ENCODE data around the gene SPP1.
"Not testable (repeated sequence)": the region's sequence is repeated elsewhere in the genome, so short reads cannot be mapped to it uniquely, and the experiment has no call there.

SPP1 gene

DNA sequence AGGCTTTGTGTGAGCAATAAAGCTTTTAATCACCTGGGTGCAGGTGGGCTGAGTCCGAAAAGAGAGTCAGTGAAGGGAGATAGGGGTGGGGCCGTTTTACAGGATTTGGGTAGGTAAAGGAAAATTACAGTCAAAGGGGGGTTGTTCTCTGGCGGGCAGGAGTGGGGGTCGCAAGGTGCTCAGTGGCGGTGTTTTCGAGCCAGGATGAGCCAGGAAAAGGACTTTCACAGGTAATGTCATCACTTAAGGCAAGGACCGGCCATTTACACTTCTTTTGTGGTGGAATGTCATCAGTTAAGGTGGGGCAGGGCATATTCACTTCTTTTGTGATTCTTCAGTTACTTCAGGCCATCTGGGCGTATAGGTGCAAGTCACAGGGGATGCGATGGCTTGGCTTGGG is 39.6 kb upstream of the SPP1 start:
- H3K27ac ChIP-seq (ENCODE audit: low read length, poor library complexity, severe bottlenecking); H2AK5ac ChIP-seq (ENCODE audit: low read length, severe bottlenecking); H3K18ac ChIP-seq (ENCODE audit: low read depth in 1 of 2, low read length in 2 of 2); H2BK5ac ChIP-seq (ENCODE audit: low read depth, low read length, poor library complexity, severe bottlenecking); H2AFZ ChIP-seq (ENCODE audit: low read depth, low read length); H3K23ac ChIP-seq (ENCODE audit: low read length in 2 of 2); H3K4me2 ChIP-seq (ENCODE audit: low read length, poor library complexity, severe bottlenecking); H2BK12ac ChIP-seq (ENCODE audit: low read length in 2 of 2); H3K4ac ChIP-seq (ENCODE audit: low read depth in 1 of 2, low read length in 2 of 2); H4K91ac ChIP-seq (ENCODE audit: low read length); H3K4me3 ChIP-seq (ENCODE audit: insufficient read depth in 1 of 2, low read depth in 1 of 2, low read length in 2 of 2); DNase-seq; H4K8ac ChIP-seq (ENCODE audit: low read length); H3K79me1 ChIP-seq (replicated peaks; ENCODE audit: low read length, poor library complexity, severe bottlenecking); H3K14ac ChIP-seq (ENCODE audit: low read length in 2 of 2); H2BK120ac ChIP-seq (ENCODE audit: low read depth, low read length); H2BK15ac ChIP-seq (ENCODE audit: low read depth, poor library complexity, severe bottlenecking); H3K36me3 ChIP-seq (ENCODE audit: control insufficient read depth in 1 of 2, insufficient read depth in 2 of 2, low read depth in 1 of 2, low read length in 2 of 2); H3K4me1 ChIP-seq (ENCODE audit: control insufficient read depth, insufficient read depth, low read depth, low read length); H3K9ac ChIP-seq (ENCODE audit: low read length): not testable (repeated sequence)
- H3K27me3 ChIP-seq (ENCODE audit: control insufficient read depth in 1 of 2, insufficient read depth in 1 of 2, low read length in 2 of 2) = peaks cover 0 to 13% of the 10 kb centered on the region in 2 experiments
- 80% methylated on average over 5 of the region's 9 CpGs for WGBS
- H3K9me3 ChIP-seq (ENCODE audit: control insufficient read depth, low read length) = peaks cover 12% of the 10 kb centered on the region

DNA sequence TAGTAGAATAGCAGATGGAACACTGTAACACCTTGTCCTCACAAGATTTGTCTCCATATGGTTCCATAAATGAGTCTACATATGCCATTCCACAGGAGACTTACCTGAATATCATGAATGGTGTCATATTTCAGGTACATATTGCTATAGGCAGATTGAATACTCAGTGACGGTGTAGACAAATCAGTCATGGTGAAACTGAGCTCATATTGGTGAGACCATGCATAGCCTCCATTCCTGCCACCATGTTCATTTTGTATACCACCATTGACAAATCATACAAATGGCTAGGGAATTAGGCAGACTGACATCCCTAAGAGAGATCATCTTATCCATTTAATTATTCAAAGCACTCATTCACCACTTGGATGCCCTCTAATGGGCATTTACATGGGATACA is 38.0 kb upstream of the SPP1 start:
- H2AK5ac ChIP-seq (ENCODE audit: low read length, severe bottlenecking) = no peak overlapping the region
- H3K27me3 ChIP-seq (ENCODE audit: control insufficient read depth in 1 of 2, insufficient read depth in 1 of 2, low read length in 2 of 2) = peaks cover 0 to 13% of the 10 kb centered on the region in 2 experiments
- H2AFZ ChIP-seq (ENCODE audit: low read depth, low read length) = no peak overlapping the region
- H3K4me1 ChIP-seq (ENCODE audit: control insufficient read depth, insufficient read depth, low read depth, low read length) = no peaks in the 10 kb centered on the region
- no peak overlapping the region for H2BK5ac ChIP-seq (ENCODE audit: low read depth, low read length, poor library complexity, severe bottlenecking)
- H2BK120ac ChIP-seq (ENCODE audit: low read depth, low read length) = no peak overlapping the region
- no peak overlapping the region for H3K27ac ChIP-seq (ENCODE audit: low read length, poor library complexity, severe bottlenecking)
- H3K9me3 ChIP-seq (ENCODE audit: control insufficient read depth, low read length) = no peaks in the 10 kb centered on the region
- no peak overlapping the region for H3K14ac ChIP-seq (ENCODE audit: low read length in 2 of 2)
- no peak overlapping the region for H2BK15ac ChIP-seq (ENCODE audit: low read depth, poor library complexity, severe bottlenecking)
- H4K8ac ChIP-seq (ENCODE audit: low read length) = no peak overlapping the region
- no peaks in the 10 kb centered on the region for H3K36me3 ChIP-seq (ENCODE audit: control insufficient read depth in 1 of 2, insufficient read depth in 2 of 2, low read depth in 1 of 2, low read length in 2 of 2)
- H3K9ac ChIP-seq (ENCODE audit: low read length) = no peak overlapping the region
- WGBS = 100% methylated on average over 1 of the region's 1 CpG
- H4K91ac ChIP-seq (ENCODE audit: low read length) = no peak overlapping the region
- H3K18ac ChIP-seq (ENCODE audit: low read depth in 1 of 2, low read length in 2 of 2) = no peak overlapping the region
- no peak overlapping the region for H3K4me2 ChIP-seq (ENCODE audit: low read length, poor library complexity, severe bottlenecking)
- H3K4ac ChIP-seq (ENCODE audit: low read depth in 1 of 2, low read length in 2 of 2) = no peak overlapping the region
- no peak overlapping the region for H3K4me3 ChIP-seq (ENCODE audit: insufficient read depth in 1 of 2, low read depth in 1 of 2, low read length in 2 of 2)
- no peak overlapping the region for H3K23ac ChIP-seq (ENCODE audit: low read length in 2 of 2)
- H3K79me1 ChIP-seq (replicated peaks; ENCODE audit: low read length, poor library complexity, severe bottlenecking) = no peaks in the 10 kb centered on the region
- DNase-seq = no peak
- H2BK12ac ChIP-seq (ENCODE audit: low read length in 2 of 2) = no peak overlapping the region

DNA sequence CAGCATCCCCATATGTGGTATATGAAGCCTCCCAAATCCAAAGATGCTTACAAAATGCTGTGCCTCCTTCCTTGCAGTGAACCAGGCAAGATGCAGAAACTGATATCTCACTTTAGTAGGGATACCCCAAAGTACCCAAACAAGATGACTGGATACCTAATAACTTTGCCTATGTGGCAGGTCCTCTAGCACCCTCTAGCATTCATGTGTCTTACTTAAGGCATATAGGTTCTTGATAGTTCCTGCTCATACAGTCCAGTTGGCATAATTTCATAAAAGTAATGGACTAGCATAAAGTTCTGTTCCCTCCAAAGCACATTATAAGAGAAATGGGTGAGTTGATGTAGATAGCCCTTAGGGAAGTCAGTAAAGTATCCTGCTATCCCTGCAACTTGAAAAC is 36.8 kb upstream of the SPP1 start:
- DNase-seq = no peak
- Histone ChIP-seq H3K9ac (ENCODE audit: low read length) (no peak overlapping the region), H3K4me2 (ENCODE audit: low read length, poor library complexity, severe bottlenecking) (no peak overlapping the region), H3K4me1 (ENCODE audit: control insufficient read depth, insufficient read depth, low read depth, low read length) (no peaks in the 10 kb centered on the region), H4K8ac (ENCODE audit: low read length) (no peak overlapping the region), H2BK15ac (ENCODE audit: low read depth, poor library complexity, severe bottlenecking) (no peak overlapping the region), H3K4ac (ENCODE audit: low read depth in 1 of 2, low read length in 2 of 2) (no peak overlapping the region), H2BK5ac (ENCODE audit: low read depth, low read length, poor library complexity, severe bottlenecking) (no peak overlapping the region), H3K23ac (ENCODE audit: low read length in 2 of 2) (no peak overlapping the region), H3K14ac (ENCODE audit: low read length in 2 of 2) (no peak overlapping the region), H3K27ac (ENCODE audit: low read length, poor library complexity, severe bottlenecking) (no peak overlapping the region), H3K9me3 (ENCODE audit: control insufficient read depth, low read length) (no peaks in the 10 kb centered on the region), H2BK120ac (ENCODE audit: low read depth, low read length) (no peak overlapping the region), H2AK5ac (ENCODE audit: low read length, severe bottlenecking) (no peak overlapping the region), H3K27me3 (ENCODE audit: control insufficient read depth in 1 of 2, insufficient read depth in 1 of 2, low read length in 2 of 2) (peaks cover 0 to 13% of the 10 kb centered on the region in 2 experiments), H2AFZ (ENCODE audit: low read depth, low read length) (no peak overlapping the region), H4K91ac (ENCODE audit: low read length) (no peak overlapping the region), H3K79me1 (replicated peaks; ENCODE audit: low read length, poor library complexity, severe bottlenecking) (no peaks in the 10 kb centered on the region), H2BK12ac (ENCODE audit: low read length in 2 of 2) (no peak overlapping the region), H3K4me3 (ENCODE audit: insufficient read depth in 1 of 2, low read depth in 1 of 2, low read length in 2 of 2) (no peak overlapping the region), H3K36me3 (ENCODE audit: control insufficient read depth in 1 of 2, insufficient read depth in 2 of 2, low read depth in 1 of 2, low read length in 2 of 2) (no peaks in the 10 kb centered on the region), H3K18ac (ENCODE audit: low read depth in 1 of 2, low read length in 2 of 2) (no peak overlapping the region)

DNA sequence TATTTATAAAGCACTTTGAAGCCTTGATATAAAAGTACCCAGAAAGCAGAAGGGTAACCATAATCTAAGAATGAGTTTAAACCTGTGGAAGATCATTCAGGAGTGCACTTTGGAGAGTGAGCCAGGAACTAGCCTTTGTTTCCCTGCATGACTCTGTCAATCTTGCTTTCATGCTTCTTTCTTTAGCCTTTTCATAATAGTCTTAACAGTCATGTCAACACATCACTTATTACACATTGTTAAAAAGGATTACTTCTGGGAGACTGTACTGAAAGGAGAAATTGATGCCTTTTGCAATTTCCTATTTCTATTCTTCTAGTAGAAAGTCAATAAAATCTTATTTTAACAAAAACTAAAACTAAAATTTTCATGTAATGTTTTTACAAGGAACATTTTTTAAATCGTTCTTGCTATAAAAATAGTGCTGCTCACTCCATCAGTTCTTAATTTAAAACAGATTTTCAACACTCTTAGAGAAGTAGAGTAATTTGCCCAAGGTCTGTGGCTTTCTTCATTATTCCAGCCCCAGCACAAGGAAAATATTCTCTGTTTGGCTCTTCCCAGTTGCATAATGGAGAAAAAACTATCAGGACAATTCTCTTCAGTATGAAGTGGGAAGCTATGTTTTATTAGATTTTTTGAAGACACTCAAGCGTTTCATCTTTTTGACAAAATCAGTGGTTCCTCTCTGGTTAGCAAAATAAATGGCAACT is 35.4 kb upstream of the SPP1 start:
- no peaks in the 10 kb centered on the region for H3K9me3 ChIP-seq (ENCODE audit: control insufficient read depth, low read length)
- H2AK5ac ChIP-seq (ENCODE audit: low read length, severe bottlenecking) = no peak overlapping the region
- H3K4ac ChIP-seq (ENCODE audit: low read depth in 1 of 2, low read length in 2 of 2) = no peak overlapping the region
- H4K91ac ChIP-seq (ENCODE audit: low read length) = no peak overlapping the region
- no peak overlapping the region for H2BK15ac ChIP-seq (ENCODE audit: low read depth, poor library complexity, severe bottlenecking)
- no peaks in the 10 kb centered on the region for H3K79me1 ChIP-seq (replicated peaks; ENCODE audit: low read length, poor library complexity, severe bottlenecking)
- no peak overlapping the region for H4K8ac ChIP-seq (ENCODE audit: low read length)
- no peak overlapping the region for H3K18ac ChIP-seq (ENCODE audit: low read depth in 1 of 2, low read length in 2 of 2)
- no peak for DNase-seq
- H2BK5ac ChIP-seq (ENCODE audit: low read depth, low read length, poor library complexity, severe bottlenecking) = no peak overlapping the region
- WGBS = 100% methylated on average over 1 of the region's 2 CpGs
- H3K27me3 ChIP-seq (ENCODE audit: control insufficient read depth in 1 of 2, insufficient read depth in 1 of 2, low read length in 2 of 2) = peaks cover 0 to 13% of the 10 kb centered on the region in 2 experiments
- H3K4me3 ChIP-seq (ENCODE audit: insufficient read depth in 1 of 2, low read depth in 1 of 2, low read length in 2 of 2) = no peak overlapping the region
- H2AFZ ChIP-seq (ENCODE audit: low read depth, low read length) = no peak overlapping the region
- no peak overlapping the region for H3K4me2 ChIP-seq (ENCODE audit: low read length, poor library complexity, severe bottlenecking)
- no peak overlapping the region for H3K23ac ChIP-seq (ENCODE audit: low read length in 2 of 2)
- H3K14ac ChIP-seq (ENCODE audit: low read length in 2 of 2) = no peak overlapping the region
- H2BK120ac ChIP-seq (ENCODE audit: low read depth, low read length) = no peak overlapping the region
- H3K27ac ChIP-seq (ENCODE audit: low read length, poor library complexity, severe bottlenecking) = no peak overlapping the region
- no peak overlapping the region for H2BK12ac ChIP-seq (ENCODE audit: low read length in 2 of 2)
- H3K4me1 ChIP-seq (ENCODE audit: control insufficient read depth, insufficient read depth, low read depth, low read length) = no peaks in the 10 kb centered on the region
- H3K9ac ChIP-seq (ENCODE audit: low read length) = no peak overlapping the region
- H3K36me3 ChIP-seq (ENCODE audit: control insufficient read depth in 1 of 2, insufficient read depth in 2 of 2, low read depth in 1 of 2, low read length in 2 of 2) = no peaks in the 10 kb centered on the region

Data from mesenchymal stem cell (in vitro differentiated cells and primary cell).